NCI-H1048 (cell line): ENCODE measurements around the gene ENOPH1.

ENCODE experiments used
- DNase-seq: peaks from one replicate; lab custom pipeline; 2025; lab: John Stamatoyannopoulos, UW

Gene ENOPH1

GRCh38 chr4:82428526-82428968, 1.8 kb upstream of the ENOPH1 start:
- DNase-seq = no peak

- peak; percentile 57 for DNase-seq
These were observed 1.2 kb upstream of the ENOPH1 start for GRCh38 chr4:82428969-82429727.

- no peak for DNase-seq
These were observed 630 bp upstream of the ENOPH1 start for GRCh38 chr4:82429728-82430192.

- no peak for DNase-seq
These were observed 765 bp downstream of the ENOPH1 start for GRCh38 chr4:82430964-82431745.

- no peak for DNase-seq
These were observed 1.4 kb downstream of the ENOPH1 start for GRCh38 chr4:82431831-82432230.

- DNase-seq = no peak
These were observed 2.2 kb downstream of the ENOPH1 start for GRCh38 chr4:82432596-82432995.

GRCh38 chr4:82433791-82434190, 3.4 kb downstream of the ENOPH1 start:
- DNase-seq = no peak

GRCh38 chr4:82434949-82435348, 4.6 kb downstream of the ENOPH1 start:
- DNase-seq = no peak

GRCh38 chr4:82436130-82436529, 5.7 kb downstream of the ENOPH1 start:
- DNase-seq = no peak

GRCh38 chr4:82436780-82437179, 6.4 kb downstream of the ENOPH1 start:
- DNase-seq = no peak

GRCh38 chr4:82437285-82438005, 7.1 kb downstream of the ENOPH1 start:
- DNase-seq = no peak

- no peak for DNase-seq
These were observed 8.7 kb downstream of the ENOPH1 start for GRCh38 chr4:82439088-82439487.

- no peak for DNase-seq
These were observed 17.5 kb downstream of the ENOPH1 start for GRCh38 chr4:82447886-82448285.

- DNase-seq = no peak
These were observed 20.8 kb downstream of the ENOPH1 start for GRCh38 chr4:82450966-82451755.

GRCh38 chr4:82452026-82452425, 21.6 kb downstream of the ENOPH1 start:
- DNase-seq = no peak

GRCh38 chr4:82457266-82457665, 26.9 kb downstream of the ENOPH1 start:
- DNase-seq = no peak

- DNase-seq = no peak
These were observed 28.3 kb downstream of the ENOPH1 start for GRCh38 chr4:82458729-82459128.

GRCh38 chr4:82461710-82462109, 31.3 kb downstream of the ENOPH1 start:
- DNase-seq = no peak

- peak; percentile 56 for DNase-seq
These were observed 32.0 kb downstream of the ENOPH1 start for GRCh38 chr4:82462415-82462831.

GRCh38 chr4:82463221-82463620, 32.8 kb downstream of the ENOPH1 start:
- DNase-seq = no peak

- no peak for DNase-seq
These were observed 37.1 kb downstream of the ENOPH1 start for GRCh38 chr4:82467471-82467870.
